Measurements from ENCODE around the gene GBX2.

- TF ChIP-seq EZH2 (IDR thresholded peaks at IDR 0.05; ENCODE audit: insufficient read depth, poor library complexity, severe bottlenecking) (no peak), EZH2phosphoT487 (IDR thresholded peaks at IDR 0.05; ENCODE audit: insufficient read depth, low read depth) (no peak)
Observed at GRCh38 chr2:236156095-236156859, 11.9 kb downstream of the GBX2 start.
